HepG2 (cell line): ENCODE measurements around the gene ZNF581. TPM values are rescaled to one million over a fixed set of nuclear protein-coding genes. Genes with fewer than 3 reads are reported as not detected.

Experiments
- polyA plus RNA-seq, 8 experiments: library from polyadenylated mRNA; depleted of rRNA in 3 of 8; stranded (reverse) in 7 of 8; unstranded in 1 of 8; fragments of >200 nt; fragmentation: Illumina TruSeq in 4 of 8; extraction: Trizol in 4 of 8; gene quantifications; 2 replicates each; pipeline versions ENCODE4 v1.2.1 to v1.2.3, GENCODE V29; 2011 to 2016; ENCODE audit warnings: low read depth in 4 of 8, missing spikeins in 1 of 8, mixed read lengths in 1 of 8; ENCODE audit not compliant: insufficient read depth in 1 of 8
- total RNA-seq, 5 experiments: library from RNA; depleted of rRNA; stranded (reverse); fragments of >200 nt; fragmentation: Illumina TruSeq; extraction: Trizol; gene quantifications; 2 replicates each; pipeline ENCODE4 v1.2.3, GENCODE V29; 2016; ENCODE audit warnings: low read depth in 1 of 5
- TF ChIP-seq, protein P1 (sequence below), 2 experiments: fragments of 450-650 bp in 1 of 2; sonication (generic) in 1 of 2; formaldehyde crosslinking in 1 of 2; IDR thresholded peaks; 2 replicates each; pipeline versions ENCODE4 v1.6.1 to v1.8.0; 2016 to 2022; ENCODE audit warnings: antibody characterized with exemption in 1 of 2, mild to moderate bottlenecking in 1 of 2, missing genetic modification reagents in 1 of 2

ZNF581 gene
- total and polyA plus RNA-seq, 2 of the 13 experiments (the other 11 are each of a cell fraction or from before 2014, with no cell fraction given) = 19.6 to 49.5 TPM

DNA sequence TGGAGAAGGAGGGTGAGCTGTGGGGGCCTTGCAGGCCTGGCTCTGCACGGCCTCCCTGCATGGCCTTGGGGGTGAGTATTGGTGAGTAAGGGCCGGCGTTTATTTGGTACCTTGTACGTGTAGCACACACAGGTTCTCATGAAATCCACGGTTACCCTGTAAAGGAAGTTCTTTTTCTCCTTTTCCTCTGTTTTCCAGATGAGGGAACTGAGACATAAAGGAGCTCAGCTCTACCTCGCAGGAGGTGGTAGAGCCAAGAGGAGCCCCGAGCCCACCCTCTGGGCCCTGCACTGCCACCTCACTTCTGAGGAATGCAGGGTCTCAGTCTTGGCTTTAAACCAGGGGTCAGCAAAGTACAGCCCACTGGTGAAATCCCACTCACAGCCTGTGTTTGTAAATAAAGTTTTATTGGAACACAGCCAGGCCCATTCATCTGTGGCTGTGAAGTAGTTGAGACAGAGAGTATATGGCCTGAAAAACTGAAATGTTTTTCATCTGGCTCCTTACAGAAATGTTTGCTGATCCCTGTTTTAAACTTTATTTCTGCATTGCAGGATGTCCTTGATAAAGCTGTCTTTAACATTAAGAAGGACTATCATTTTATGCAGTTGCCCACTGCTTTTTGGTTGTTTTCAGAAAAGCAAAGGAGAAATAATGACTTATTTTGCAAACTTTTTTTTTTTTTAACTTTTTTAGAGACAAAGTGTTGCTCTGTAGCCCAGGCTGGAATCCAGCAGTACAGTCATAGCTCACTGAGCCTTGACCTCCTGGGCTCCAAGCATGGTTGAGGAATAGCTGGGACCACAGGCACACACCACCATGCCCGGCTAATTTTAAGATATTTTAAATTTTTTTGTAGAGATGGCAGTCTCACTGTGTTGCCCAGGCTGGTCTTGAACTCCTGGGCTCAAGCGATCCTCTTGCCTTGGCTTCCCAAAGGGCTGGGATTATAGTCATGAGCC, 38.0 kb downstream of the ZNF581 start (continued):
- TF ChIP-seq, protein P1, sequence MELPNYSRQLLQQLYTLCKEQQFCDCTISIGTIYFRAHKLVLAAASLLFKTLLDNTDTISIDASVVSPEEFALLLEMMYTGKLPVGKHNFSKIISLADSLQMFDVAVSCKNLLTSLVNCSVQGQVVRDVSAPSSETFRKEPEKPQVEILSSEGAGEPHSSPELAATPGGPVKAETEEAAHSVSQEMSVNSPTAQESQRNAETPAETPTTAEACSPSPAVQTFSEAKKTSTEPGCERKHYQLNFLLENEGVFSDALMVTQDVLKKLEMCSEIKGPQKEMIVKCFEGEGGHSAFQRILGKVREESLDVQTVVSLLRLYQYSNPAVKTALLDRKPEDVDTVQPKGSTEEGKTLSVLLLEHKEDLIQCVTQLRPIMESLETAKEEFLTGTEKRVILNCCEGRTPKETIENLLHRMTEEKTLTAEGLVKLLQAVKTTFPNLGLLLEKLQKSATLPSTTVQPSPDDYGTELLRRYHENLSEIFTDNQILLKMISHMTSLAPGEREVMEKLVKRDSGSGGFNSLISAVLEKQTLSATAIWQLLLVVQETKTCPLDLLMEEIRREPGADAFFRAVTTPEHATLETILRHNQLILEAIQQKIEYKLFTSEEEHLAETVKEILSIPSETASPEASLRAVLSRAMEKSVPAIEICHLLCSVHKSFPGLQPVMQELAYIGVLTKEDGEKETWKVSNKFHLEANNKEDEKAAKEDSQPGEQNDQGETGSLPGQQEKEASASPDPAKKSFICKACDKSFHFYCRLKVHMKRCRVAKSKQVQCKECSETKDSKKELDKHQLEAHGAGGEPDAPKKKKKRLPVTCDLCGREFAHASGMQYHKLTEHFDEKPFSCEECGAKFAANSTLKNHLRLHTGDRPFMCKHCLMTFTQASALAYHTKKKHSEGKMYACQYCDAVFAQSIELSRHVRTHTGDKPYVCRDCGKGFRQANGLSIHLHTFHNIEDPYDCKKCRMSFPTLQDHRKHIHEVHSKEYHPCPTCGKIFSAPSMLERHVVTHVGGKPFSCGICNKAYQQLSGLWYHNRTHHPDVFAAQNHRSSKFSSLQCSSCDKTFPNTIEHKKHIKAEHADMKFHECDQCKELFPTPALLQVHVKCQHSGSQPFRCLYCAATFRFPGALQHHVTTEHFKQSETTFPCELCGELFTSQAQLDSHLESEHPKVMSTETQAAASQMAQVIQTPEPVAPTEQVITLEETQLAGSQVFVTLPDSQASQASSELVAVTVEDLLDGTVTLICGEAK (IDR thresholded peaks at IDR 0.05) = peak; percentile 66
- TF ChIP-seq, protein P1 (CRISPR knock-in tag; IDR thresholded peaks at IDR 0.05) = peak; percentile 99
